H1 (cell line): ENCODE data around the gene LBX1. TPM values are rescaled to one million over a fixed set of nuclear protein-coding genes. Genes with fewer than 3 reads are reported as not detected.

Experiments
- CTCF ChIA-PET: fragments of 300-600 bp; sonication (Branson Sonifier 250); formaldehyde crosslinking; loops from one replicate; lab custom pipeline; 2021; ENCODE audit not compliant: partially characterized antibody; lab: Charles Lee
- POLR2A ChIA-PET: fragments of 300-600 bp; sonication (Branson Sonifier 250); formaldehyde crosslinking; loops from one replicate; lab custom pipeline; 2021; ENCODE audit warnings: inconsistent platforms; ENCODE audit not compliant: partially characterized antibody; lab: Charles Lee
- DNase-seq, 2 experiments: peaks; one replicate each; pipeline versions ENCODE4 v3.0.0 to v3.0.0-alpha.2; 2010 to 2022; ENCODE audit warnings: low spot score in 2 of 2, low read depth in 1 of 2, mixed read lengths in 1 of 2
- FAIRE-seq: peaks from 2 replicates; lab custom pipeline; 2011; peaks lifted over from hg19 to GRCh38; lab: Jason Lieb, UNC
- H2AFZ ChIP-seq: 2 replicates; pipeline ENCODE4 v1.8.1; 2012; ENCODE audit warnings: low read length, inconsistent platforms
- H2AK5ac ChIP-seq: 2 replicates; pipeline ENCODE4 v1.6.1; 2013; ENCODE audit warnings: low read depth, low read length
- H2BK120ac ChIP-seq: replicated peaks from 2 replicates; pipeline ENCODE3; 2013; ENCODE audit warnings: low read depth, low read length, inconsistent platforms
- H2BK12ac ChIP-seq: 2 replicates; pipeline ENCODE4 v1.6.1; 2013; ENCODE audit warnings: low read depth, low read length
- H2BK15ac ChIP-seq: 2 replicates; pipeline ENCODE4 v1.6.1; 2013; ENCODE audit warnings: low read length
- H2BK20ac ChIP-seq: 2 replicates; pipeline ENCODE4 v1.6.1; 2013; ENCODE audit warnings: low read length
- H2BK5ac ChIP-seq: 2 replicates; pipeline ENCODE4 v1.6.1; 2013; ENCODE audit warnings: low read depth, low read length
- H3K14ac ChIP-seq: 2 replicates; pipeline ENCODE4 v1.6.1; 2013; ENCODE audit warnings: inconsistent platforms; ENCODE audit not compliant: insufficient read length
- H3K18ac ChIP-seq: 2 replicates; pipeline ENCODE4 v1.6.1; 2013; ENCODE audit warnings: low read length; ENCODE audit errors: extremely low read depth
- H3K23ac ChIP-seq: 2 replicates; pipeline ENCODE4 v1.6.1; 2013; ENCODE audit warnings: inconsistent platforms; ENCODE audit not compliant: insufficient read length
- H3K23me2 ChIP-seq: 2 replicates; pipeline ENCODE4 v1.6.1; 2013; ENCODE audit warnings: low read depth, low read length
- H3K27ac ChIP-seq: 2 replicates; pipeline ENCODE4 v1.6.1; 2011; ENCODE audit warnings: low read depth, low read length, inconsistent platforms
- H3K27me3 ChIP-seq, 4 experiments: replicated peaks in 1 of 4; 1 replicate in 1 of 4; 2 replicates in 3 of 4; pipeline versions ENCODE4 v1.6.1 to v1.8.1; 2011 to 2013; ENCODE audit warnings: low read length in 3 of 4, mild to moderate bottlenecking in 3 of 4, inconsistent platforms in 2 of 4, mixed read lengths in 2 of 4, moderate library complexity in 1 of 4; ENCODE audit not compliant: control insufficient read depth in 3 of 4, insufficient read depth in 3 of 4; ENCODE audit errors: extremely low read depth in 1 of 4
- H3K36me3 ChIP-seq, 4 experiments: 2 replicates each; pipeline versions ENCODE4 v1.6.1 to v1.8.1; 2011 to 2013; ENCODE audit warnings: mild to moderate bottlenecking in 4 of 4, low read length in 3 of 4, moderate library complexity in 2 of 4, control low read depth in 1 of 4, inconsistent platforms in 1 of 4; ENCODE audit not compliant: insufficient read depth in 4 of 4, control insufficient read depth in 2 of 4
- H3K4ac ChIP-seq: replicated peaks from 2 replicates; pipeline ENCODE3; 2013; ENCODE audit warnings: low read length, low read depth, mixed read lengths, inconsistent platforms; ENCODE audit not compliant: insufficient read length
- H3K4me1 ChIP-seq, 4 experiments: replicated peaks in 1 of 4; 1 replicate in 1 of 4; 2 replicates in 3 of 4; pipeline versions ENCODE4 v1.6.1 to v1.8.1; 2011 to 2013; ENCODE audit warnings: low read length in 3 of 4, inconsistent platforms in 2 of 4, mixed read lengths in 1 of 4; ENCODE audit not compliant: insufficient read depth in 4 of 4, control insufficient read depth in 3 of 4
- H3K4me2 ChIP-seq, 2 experiments: 2 replicates each; pipeline versions ENCODE4 v1.6.1 to v1.8.1; 2011 to 2013; ENCODE audit warnings: low read depth in 2 of 2, low read length in 2 of 2, control low read depth in 1 of 2, inconsistent platforms in 1 of 2, mild to moderate bottlenecking in 1 of 2; ENCODE audit not compliant: insufficient read depth in 1 of 2
- H3K4me3 ChIP-seq, 4 experiments: fragments of 200-600, 300-600 bp in 1 of 4; sonication (generic), shearing (Covaris generic), sonication (Bioruptor Twin) in 1 of 4; 2 replicates each; pipeline versions ENCODE4 v1.5.1 to v1.8.1; 2011 to 2016; ENCODE audit warnings: low read length in 4 of 4, low read depth in 3 of 4, control low read depth in 2 of 4, inconsistent platforms in 2 of 4, mild to moderate bottlenecking in 2 of 4, mixed read lengths in 1 of 4, moderate library complexity in 1 of 4; ENCODE audit not compliant: insufficient read depth in 2 of 4; ENCODE audit errors: extremely low read depth in 1 of 4
- H3K56ac ChIP-seq: replicated peaks from 2 replicates; pipeline ENCODE3; 2013; ENCODE audit warnings: low read depth, mild to moderate bottlenecking, mixed read lengths, low read length, inconsistent platforms; ENCODE audit not compliant: insufficient read length
- H3K79me1 ChIP-seq: 2 replicates; pipeline ENCODE4 v1.6.1; 2013; ENCODE audit warnings: low read depth, low read length, control low read depth
- H3K79me2 ChIP-seq, 2 experiments: 2 replicates each; pipeline versions ENCODE4 v1.6.1 to v1.8.1; 2012 to 2013; ENCODE audit warnings: low read length in 2 of 2, mild to moderate bottlenecking in 2 of 2, inconsistent platforms in 1 of 2; ENCODE audit not compliant: insufficient read depth in 2 of 2, control insufficient read depth in 1 of 2
- H3K9ac ChIP-seq, 4 experiments: replicated peaks in 1 of 4; 1 replicate in 1 of 4; 2 replicates in 3 of 4; pipeline versions ENCODE4 v1.6.1 to v1.8.1; 2011 to 2013; ENCODE audit warnings: low read depth in 3 of 4, low read length in 3 of 4, control low read depth in 2 of 4, mild to moderate bottlenecking in 2 of 4, moderate library complexity in 2 of 4, inconsistent platforms in 1 of 4; ENCODE audit errors: extremely low read depth in 1 of 4
- H3K9me3 ChIP-seq, 2 experiments: 2 replicates each; pipeline versions ENCODE4 v1.6.1 to v1.8.1; 2012 to 2013; ENCODE audit warnings: mild to moderate bottlenecking in 2 of 2, moderate library complexity in 2 of 2, control low read depth in 1 of 2, inconsistent platforms in 1 of 2, low read depth in 1 of 2, low read length in 1 of 2, mixed read lengths in 1 of 2; ENCODE audit not compliant: insufficient read depth in 2 of 2
- H4K20me1 ChIP-seq, 2 experiments: replicated peaks in 1 of 2; 2 replicates each; pipeline versions ENCODE3 to v1.8.1; 2011 to 2013; ENCODE audit warnings: inconsistent platforms in 2 of 2, low read length in 2 of 2, mild to moderate bottlenecking in 1 of 2; ENCODE audit not compliant: insufficient read depth in 2 of 2, control insufficient read depth in 1 of 2
- H4K5ac ChIP-seq: 2 replicates; pipeline ENCODE4 v1.6.1; 2013; ENCODE audit warnings: low read length, low read depth, mixed read lengths, inconsistent platforms; ENCODE audit not compliant: insufficient read length
- H4K8ac ChIP-seq: 2 replicates; pipeline ENCODE4 v1.8.0; 2013; ENCODE audit warnings: mild to moderate bottlenecking, moderate library complexity, low read length, inconsistent platforms; ENCODE audit not compliant: insufficient read depth; ENCODE audit errors: extremely low read depth
- H4K91ac ChIP-seq: replicated peaks from 2 replicates; pipeline ENCODE3; 2013; ENCODE audit warnings: low read length, mixed read lengths, inconsistent platforms; ENCODE audit not compliant: insufficient read length
- ASH2L ChIP-seq: fragments of 200-600, 300-600 bp; sonication (generic); IDR thresholded peaks from one replicate; pipeline ENCODE4 v1.7.1; 2017; ENCODE audit warnings: low read length
- BACH1 ChIP-seq: IDR thresholded peaks from 2 replicates; pipeline ENCODE4 v1.6.1; 2012; ENCODE audit warnings: low read length, improper control_type of control experiment
- BCL11A ChIP-seq, 2 experiments: IDR thresholded peaks; one replicate each; pipeline ENCODE4 v1.6.1; 2011; ENCODE audit warnings: low read depth in 2 of 2, low read length in 2 of 2, mild to moderate bottlenecking in 2 of 2
- CBX5 ChIP-seq: fragments of 300-800, 300-1000 bp; sonication (generic); IDR thresholded peaks from 2 replicates; pipeline ENCODE4 v1.7.1; 2016; ENCODE audit warnings: antibody characterized with exemption, low read length, low read depth
- CHD1 ChIP-seq: IDR thresholded peaks from 2 replicates; pipeline ENCODE4 v1.6.1; 2012; ENCODE audit warnings: low read depth, low read length, improper control_type of control experiment
- CREB1 ChIP-seq: IDR thresholded peaks from 2 replicates; pipeline ENCODE4 v1.6.1; 2012; ENCODE audit warnings: inconsistent platforms
- EZH2 ChIP-seq: fragments of 200-600 bp; sonication (generic); IDR thresholded peaks from 2 replicates; pipeline ENCODE4 v1.7.1; 2012; ENCODE audit warnings: low read depth, mild to moderate bottlenecking, moderate library complexity, low read length, inconsistent platforms; ENCODE audit not compliant: severe bottlenecking
- JUND ChIP-seq: IDR thresholded peaks from 2 replicates; pipeline ENCODE4 v1.6.1; 2011; ENCODE audit warnings: mild to moderate bottlenecking, improper control_type of control experiment, low read length
- RBBP5 ChIP-seq: IDR thresholded peaks from 2 replicates; pipeline ENCODE4 v1.7.1; 2012; ENCODE audit warnings: low read depth, mild to moderate bottlenecking, inconsistent platforms, low read length, moderate library complexity, borderline replicate concordance
- RFX5 ChIP-seq: IDR thresholded peaks from 2 replicates; pipeline ENCODE4 v1.6.1; 2011; ENCODE audit warnings: low read depth, low read length, improper control_type of control experiment, borderline replicate concordance
- RNF2 ChIP-seq: fragments of 200-900, 300-1000 bp; sonication (generic); IDR thresholded peaks from 2 replicates; pipeline ENCODE4 v1.7.1; 2016; ENCODE audit warnings: borderline replicate concordance, low read depth, mild to moderate bottlenecking, antibody characterized with exemption, low read length; ENCODE audit not compliant: poor library complexity, severe bottlenecking; ENCODE audit errors: missing control alignments
- USF2 ChIP-seq: IDR thresholded peaks from 2 replicates; pipeline ENCODE4 v1.6.1; 2011; ENCODE audit warnings: low read length, improper control_type of control experiment
- YY1 ChIP-seq: IDR thresholded peaks from 2 replicates; pipeline ENCODE4 v1.6.1; 2011; ENCODE audit warnings: low read depth, mild to moderate bottlenecking, low read length
- WGBS, 2 experiments: shearing (Covaris generic) in 1 of 2; methylation state at CpG; one replicate each; pipeline versions ENCODE4 v1.1.6 to v1.1.7; 2013 to 2015; ENCODE audit warnings: low lambda C conversion rate in 2 of 2, mixed read lengths in 2 of 2, inconsistent platforms in 1 of 2, low coverage in 1 of 2, missing lambda C conversion rate in 1 of 2; ENCODE audit not compliant: insufficient replicate concordance in 2 of 2, insufficient coverage in 1 of 2, insufficient read length in 1 of 2; ENCODE audit errors: extremely low coverage in 1 of 2, missing lambda C conversion rate in 1 of 2; 5-methylcytosine and 5-hydroxymethylcytosine counted together
- polyA plus RNA-seq, 7 experiments: library from polyadenylated mRNA; depleted of rRNA in 3 of 7; stranded (reverse) in 5 of 7; unstranded in 2 of 7; fragments of >200 nt in 5 of 7; fragments of 200-250 nt in 2 of 7; gene quantifications; 1 replicate in 5 of 7; 2 replicates in 1 of 7; 4 replicates in 1 of 7; pipeline versions ENCODE4 v1.2.1 to v1.2.3, GENCODE V29; 2011 to 2013; ENCODE audit warnings: missing spikeins in 2 of 7, mixed read lengths in 2 of 7
- total RNA-seq: library from RNA; stranded (reverse); fragmentation: NEBNext Ultra II Directional; extraction: Animal tissue kit (Norgen Biotek cat#: 25700); gene quantifications from 2 replicates; pipeline ENCODE4 v1.2.1, GENCODE V29; 2021

LBX1 gene
- total and polyA plus RNA-seq, 2 of the 8 experiments (the other 6 are each of a cell fraction or from before 2014, with no cell fraction given) = not detected

GRCh38 chr10:101234333-101234732 lies 5.1 kb upstream of the LBX1 start:
- WGBS, 2 experiments = 87% methylated on average over 1 of the region's 1 CpG; no CpG with 5 or more reads in 1 of the 2 experiments
- H3K4ac ChIP-seq = no peak overlapping the region
- TF ChIP-seq BACH1 = no peak
- no peak for TF ChIP-seq YY1
- no peak for TF ChIP-seq CREB1
- no peak for TF ChIP-seq JUND
- TF ChIP-seq CBX5 = no peak
- no peak for TF ChIP-seq CHD1
- peak; percentile 9 for TF ChIP-seq RNF2
- TF ChIP-seq RBBP5 = no peak
- TF ChIP-seq BCL11A (IDR thresholded peaks at IDR 0.05; ENCODE audit: low read depth in 2 of 2, low read length in 2 of 2) = no peak
- no peak for TF ChIP-seq ASH2L
- no peak for TF ChIP-seq RFX5
- peak; percentile 65 for TF ChIP-seq EZH2
- TF ChIP-seq USF2 = no peak

More at GRCh38 chr10:101234333-101234732, 5.1 kb upstream of the LBX1 start:
- Histone ChIP-seq H3K27ac (no peak overlapping the region), H2BK15ac (no peak overlapping the region), H3K4me3 (no peak overlapping the region), H2BK120ac (no peak overlapping the region), H4K20me1 (peaks cover 28 to 41% of the 10 kb centered on the region in 2 experiments), H3K79me2 (no peaks in the 10 kb centered on the region), H2BK5ac (no peak overlapping the region), H3K23ac (no peak overlapping the region), H2BK12ac (no peak overlapping the region; the same call in 1 of the 2 replicates), H3K18ac (no peak overlapping the region; the same call in 1 of the 2 replicates), H3K4me2 (no peak overlapping the region), H2AK5ac (0 out of 2 replicates have a peak overlapping the region, but pooled peaks have one; percentile 78), H2BK20ac (no peak overlapping the region), H3K4me1 (peaks cover 4 to 29% (median 10%) of the 10 kb centered on the region in 4 experiments), H2AFZ (no peak overlapping the region), H3K14ac (no peak overlapping the region), H3K23me2 (peaks cover 11% of the 10 kb centered on the region; the same call in 1 of the 2 replicates), H3K79me1 (no peaks in the 10 kb centered on the region), H3K56ac (no peak overlapping the region), H4K91ac (no peak overlapping the region), H3K9ac (no peak overlapping the region), H3K36me3 (peaks cover 0 to 8% (median 0%) of the 10 kb centered on the region in 4 experiments; a peak in 1 of 8 replicates), H3K9me3 (0 out of 4 replicates have a peak, but pooled peaks cover 0 to 4% of the 10 kb centered on the region in 2 experiments), H3K27me3 (peaks cover 98 to 100% (median 99%) of the 10 kb centered on the region in 4 experiments), H4K8ac (no peak overlapping the region), H4K5ac (no peak overlapping the region)
- ChIA-PET CTCF (interaction anchor here (0.6 to 10.4 kb wide), 12 partner anchors 10 to 210 kb away, joined by 3 to 113 read pairs (median 4); no protein-coding TSS in a partner anchor), POLR2A (interaction anchor here (0.8 kb wide), 1 partner anchor 185 kb away, joined by 3 read pairs; no protein-coding TSS in a partner anchor)
- DNase-seq = no peak
- no peak for FAIRE-seq
